Mucosa of gallbladder (tissue), 1 donor: Measurements from ENCODE around the gene RD3L. TPM values are rescaled to one million over a fixed set of nuclear protein-coding genes. Genes with fewer than 3 reads are reported as not detected.
"Not testable (repeated sequence)": the region's sequence is repeated elsewhere in the genome, so short reads cannot be mapped to it uniquely, and the experiment has no call there.

ENCODE experiments used
- DNase-seq: peaks from one replicate; pipeline ENCODE4 v3.0.0-alpha.2; 2020; ENCODE audit warnings: low spot score
- total RNA-seq: library from RNA; stranded (reverse); gene quantifications from one replicate; pipeline ENCODE4 v1.2.1, GENCODE V29; 2021
- donor health status: DM: no; HTN: no; CAD: no.

The RD3L gene
- total RNA-seq, 1 donor from 2014 or later = not detected

DNA sequence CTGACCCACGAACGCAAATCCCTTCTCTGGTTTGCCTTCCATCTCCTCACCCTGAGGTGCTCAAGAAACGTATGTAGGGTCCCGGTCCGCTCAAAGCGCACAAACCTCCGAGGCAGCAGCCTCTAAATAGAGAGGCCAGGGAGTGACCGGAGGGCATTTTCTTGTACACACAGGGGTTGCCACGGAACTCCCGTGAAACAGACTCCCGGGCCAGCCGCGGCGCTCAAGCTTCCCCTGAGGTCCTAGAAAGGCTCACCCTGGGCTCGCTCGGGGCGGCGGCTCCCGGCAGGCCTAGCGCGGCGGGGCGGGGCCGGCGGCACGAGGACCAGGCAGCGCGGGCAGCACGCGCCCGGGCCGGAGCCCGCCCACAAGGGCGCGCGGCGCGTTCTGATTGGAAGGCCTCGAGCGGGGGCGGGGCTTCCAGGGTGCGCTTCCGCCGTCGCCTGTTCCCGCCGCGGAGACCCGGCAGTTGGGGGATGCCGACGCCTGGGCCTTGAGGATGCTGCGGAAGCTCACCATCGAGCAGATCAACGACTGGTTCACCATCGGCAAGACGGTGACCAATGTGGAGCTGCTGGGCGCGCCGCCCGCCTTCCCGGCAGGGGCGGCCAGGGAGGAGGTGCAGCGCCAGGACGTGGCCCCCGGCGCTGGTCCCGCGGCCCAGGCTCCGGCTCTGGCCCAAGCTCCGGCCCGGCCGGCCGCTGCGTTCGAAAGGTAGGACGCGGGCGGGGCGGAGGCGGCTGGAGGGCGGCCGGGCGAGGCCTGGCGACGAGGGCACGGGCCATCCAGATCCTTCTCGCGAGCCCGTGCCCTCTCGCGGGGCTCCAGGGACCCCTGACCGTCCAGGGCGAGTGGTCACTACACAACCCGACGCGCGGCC, 14.1 kb downstream of the RD3L start, which contains the start of gene TDRD9:
TSS of gene TDRD9 (plus strand) at position 446 of the 880 bp plus-strand sequence. CDS start at position 500, 54 bp downstream.
- no peak for DNase-seq

DNA sequence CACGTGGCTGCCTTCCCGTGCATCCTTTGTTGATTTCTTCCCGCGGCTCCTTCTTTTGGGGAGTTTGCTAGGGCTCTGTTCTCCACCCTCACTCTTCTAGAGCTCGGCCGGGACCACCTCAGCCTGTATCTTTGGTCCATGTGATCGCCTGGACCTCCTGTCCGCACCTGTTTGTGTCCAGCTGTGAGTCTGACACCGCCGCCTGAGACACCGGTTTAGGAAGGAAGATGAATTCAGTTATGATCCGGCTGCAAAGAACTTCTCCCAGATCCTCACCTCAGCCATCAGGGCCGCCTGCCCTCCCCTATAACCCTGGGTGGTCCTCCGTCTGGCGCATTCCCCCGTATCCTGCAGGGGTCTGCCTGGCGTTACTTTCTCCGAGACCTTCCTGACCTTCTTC, 14.8 kb downstream of the RD3L start:
- DNase-seq = no peak

DNA sequence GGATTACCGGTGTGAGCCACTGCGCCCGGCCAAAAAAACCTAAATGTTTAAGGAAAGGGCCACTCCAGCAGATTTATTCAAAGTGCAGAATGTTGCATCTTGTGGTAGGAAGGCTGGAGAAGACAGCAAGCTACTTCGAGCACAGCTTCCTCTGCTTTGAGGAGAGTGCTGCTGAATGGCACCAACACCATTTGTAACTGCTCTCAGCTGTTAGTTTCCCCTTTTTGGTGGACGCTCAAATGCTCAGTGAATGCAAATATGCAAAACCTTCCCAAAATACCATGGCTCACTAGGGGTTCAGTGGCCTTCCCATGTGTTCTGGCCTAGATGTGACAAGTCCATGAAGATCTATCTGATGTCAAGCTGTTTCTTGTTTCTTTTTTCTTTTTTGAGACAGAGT, 17.0 kb downstream of the RD3L start:
- no peak for DNase-seq

DNA sequence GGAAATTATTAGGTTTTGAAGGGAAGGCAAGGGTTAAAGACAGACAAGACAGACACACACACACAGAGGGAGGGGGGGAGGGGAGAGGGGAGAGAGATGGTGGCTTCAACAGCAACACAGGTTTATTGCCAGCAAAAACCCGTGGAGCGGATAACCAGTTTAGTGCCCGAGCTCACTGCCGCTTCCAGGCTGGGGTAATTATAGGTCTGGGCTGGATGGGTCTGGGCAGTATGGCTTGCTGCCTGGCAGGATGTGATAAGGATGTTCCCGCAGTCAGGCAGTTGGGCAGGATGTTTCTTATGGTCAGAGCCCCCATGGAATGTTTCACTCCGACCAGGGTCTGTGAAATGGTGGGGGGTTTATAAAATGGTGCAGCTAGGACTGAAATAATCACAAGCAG, 18.5 kb downstream of the RD3L start:
- no peak for DNase-seq

DNA sequence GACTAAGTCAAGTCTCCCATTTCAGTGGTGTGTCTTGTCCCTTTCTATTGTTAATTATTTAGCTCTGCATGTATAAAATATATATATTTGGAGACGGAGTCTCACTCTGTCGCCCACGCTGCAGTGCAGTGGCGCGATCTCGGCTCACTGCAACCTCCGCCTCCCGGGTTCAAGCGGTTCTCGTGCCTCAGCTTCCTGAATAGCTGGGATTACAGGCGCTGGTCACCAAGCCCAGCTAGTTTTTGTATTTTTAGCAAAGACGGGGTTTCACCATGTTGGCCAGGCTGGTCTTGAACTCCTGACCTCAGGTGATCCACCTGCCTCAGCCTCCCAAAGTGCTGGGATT, 20.5 kb downstream of the RD3L start:
- not testable (repeated sequence) for DNase-seq

DNA sequence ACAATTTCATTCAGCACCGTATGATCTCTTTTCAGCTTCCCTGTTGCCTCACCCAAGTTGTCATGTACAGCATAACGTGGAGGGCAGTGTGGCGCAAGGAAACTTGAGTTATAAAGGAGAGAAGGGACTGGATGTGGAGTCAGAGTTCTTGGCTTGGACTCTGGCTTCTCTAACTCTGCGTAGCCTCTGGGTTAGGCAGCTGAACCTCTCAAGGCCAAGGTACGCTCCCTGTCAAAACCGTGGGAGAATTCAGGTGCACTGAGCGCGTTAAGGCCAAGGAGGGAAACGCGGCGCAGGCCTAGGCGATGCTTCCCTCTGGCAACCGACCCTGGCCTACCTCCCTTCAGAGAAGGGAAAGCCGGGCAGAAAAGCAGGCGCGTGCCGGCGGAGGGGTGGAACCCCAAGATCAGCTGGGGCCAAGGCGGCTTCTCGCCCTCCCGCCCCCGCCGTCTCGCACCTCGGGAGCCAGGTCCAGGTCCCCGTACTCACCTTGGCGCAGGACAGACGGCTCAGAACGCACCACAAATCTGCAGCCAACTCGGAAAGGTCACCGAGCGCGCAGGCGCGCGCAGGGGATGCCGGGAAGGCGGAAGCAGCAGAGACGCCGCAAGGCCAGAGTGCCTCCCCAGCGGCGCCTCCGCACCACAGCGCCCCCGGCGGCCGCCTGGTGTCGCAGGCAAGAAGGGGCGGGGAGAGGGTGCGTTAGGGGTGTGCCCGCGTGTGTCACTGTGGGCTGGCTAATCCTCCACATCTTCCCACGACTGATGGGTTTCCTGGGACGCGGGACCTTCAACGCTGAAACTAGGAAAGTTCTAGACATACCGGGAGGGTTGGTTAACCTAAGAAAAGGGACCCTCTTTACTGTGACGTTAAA, 21.1 kb downstream of the RD3L start:
- peak; percentile 91 for DNase-seq

DNA sequence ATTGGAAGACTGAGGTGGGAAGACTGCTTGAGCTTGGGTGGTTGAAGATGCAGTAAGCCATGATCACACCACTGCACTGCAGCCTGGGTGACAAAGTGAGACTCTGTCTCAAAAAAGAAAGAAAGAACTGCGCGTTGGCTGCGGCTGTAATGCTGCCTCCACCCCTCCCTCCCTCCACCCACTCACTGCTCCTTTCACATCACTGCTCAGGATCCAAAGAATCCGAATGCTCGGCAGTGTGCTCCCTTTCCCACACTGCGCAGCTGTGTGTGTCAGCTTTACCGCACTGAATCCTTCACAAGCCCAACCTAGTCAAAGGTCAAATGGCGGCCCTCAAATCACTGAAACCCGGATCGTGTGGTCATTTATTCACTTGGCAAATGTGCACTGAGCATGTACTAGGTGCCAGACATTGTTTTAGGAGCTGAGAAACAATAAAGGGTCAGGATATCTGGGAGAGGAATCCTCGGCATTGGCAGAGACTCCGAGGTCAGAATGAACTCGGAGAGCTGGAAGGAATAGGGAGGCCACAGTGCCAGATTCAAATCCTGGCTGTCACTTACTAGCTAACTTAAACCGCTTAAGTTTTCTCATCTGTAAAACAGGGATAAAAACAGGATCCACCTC, 25.6 kb downstream of the RD3L start:
- DNase-seq = no peak

DNA sequence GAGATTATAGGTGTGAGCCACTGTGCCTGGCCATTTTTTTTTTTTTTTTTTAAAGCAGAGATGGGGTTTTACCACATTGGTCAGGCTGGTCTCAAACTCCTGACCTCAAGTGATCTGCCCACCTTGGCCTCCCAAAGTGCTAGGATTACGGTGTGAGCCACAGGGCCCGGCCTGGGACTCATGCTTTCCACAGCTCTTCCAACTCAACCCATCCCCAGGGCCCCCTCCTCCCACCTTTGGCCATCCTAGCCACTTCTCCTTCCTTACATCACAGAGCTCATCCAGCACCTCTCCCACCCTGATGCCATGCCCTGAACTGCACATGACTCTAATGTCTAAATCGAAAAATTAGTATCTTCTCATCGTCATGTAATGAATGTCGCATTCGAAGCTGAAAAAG, 26.7 kb downstream of the RD3L start:
- no peak for DNase-seq

DNA sequence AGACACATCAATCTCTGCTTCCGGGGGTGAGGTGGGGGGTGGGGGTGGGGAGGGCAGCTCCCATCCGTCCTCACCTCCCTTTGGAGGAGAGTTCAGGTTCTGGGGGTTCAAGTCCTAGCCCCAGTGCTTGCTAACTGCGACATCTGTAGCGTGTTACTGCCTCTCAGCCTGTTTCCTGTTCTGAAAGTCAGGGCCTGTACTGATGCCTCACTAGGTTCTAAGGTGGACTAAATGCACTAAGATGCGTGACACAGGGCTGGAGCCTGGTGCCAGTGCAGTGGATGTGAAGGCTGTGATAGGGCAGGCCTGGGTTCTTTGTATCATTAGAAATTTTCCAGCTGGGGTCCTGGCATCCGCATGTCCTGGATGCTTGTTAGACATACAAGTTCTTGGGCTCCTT, 31.3 kb downstream of the RD3L start:
- DNase-seq = no peak

DNA sequence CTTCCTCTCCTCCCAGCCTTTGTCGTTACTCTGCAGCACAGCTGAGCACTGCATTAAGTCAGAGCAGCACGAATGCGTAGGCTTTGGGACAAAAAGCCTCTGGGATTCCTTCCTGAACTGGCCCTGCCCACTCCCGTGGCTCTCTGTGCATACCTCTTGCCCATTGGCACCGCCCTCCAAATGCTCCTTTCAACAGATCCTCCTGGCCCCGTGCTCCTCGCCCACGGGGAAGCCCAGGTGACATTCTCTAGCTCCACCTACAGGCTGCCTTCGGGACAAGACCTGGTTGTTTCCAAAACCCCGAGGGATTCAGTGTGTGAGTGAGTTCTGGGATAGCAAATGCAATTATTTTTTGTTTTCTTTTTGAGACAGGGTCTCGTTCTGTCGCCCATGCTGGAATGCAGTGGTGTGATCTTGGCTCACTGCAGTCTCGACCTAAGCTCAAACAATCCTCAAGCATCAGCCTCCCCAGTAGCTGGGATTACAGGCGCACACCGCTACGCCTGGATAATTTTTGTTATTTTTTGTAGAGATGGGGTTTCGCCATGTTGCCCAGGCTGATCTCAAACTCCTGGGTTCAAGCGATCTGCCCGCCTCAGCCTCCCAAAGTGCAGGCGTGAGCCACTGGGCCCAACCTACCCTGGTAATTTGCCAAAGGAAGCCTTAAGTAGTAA, 31.9 kb downstream of the RD3L start:
- DNase-seq = peak; percentile 87

DNA sequence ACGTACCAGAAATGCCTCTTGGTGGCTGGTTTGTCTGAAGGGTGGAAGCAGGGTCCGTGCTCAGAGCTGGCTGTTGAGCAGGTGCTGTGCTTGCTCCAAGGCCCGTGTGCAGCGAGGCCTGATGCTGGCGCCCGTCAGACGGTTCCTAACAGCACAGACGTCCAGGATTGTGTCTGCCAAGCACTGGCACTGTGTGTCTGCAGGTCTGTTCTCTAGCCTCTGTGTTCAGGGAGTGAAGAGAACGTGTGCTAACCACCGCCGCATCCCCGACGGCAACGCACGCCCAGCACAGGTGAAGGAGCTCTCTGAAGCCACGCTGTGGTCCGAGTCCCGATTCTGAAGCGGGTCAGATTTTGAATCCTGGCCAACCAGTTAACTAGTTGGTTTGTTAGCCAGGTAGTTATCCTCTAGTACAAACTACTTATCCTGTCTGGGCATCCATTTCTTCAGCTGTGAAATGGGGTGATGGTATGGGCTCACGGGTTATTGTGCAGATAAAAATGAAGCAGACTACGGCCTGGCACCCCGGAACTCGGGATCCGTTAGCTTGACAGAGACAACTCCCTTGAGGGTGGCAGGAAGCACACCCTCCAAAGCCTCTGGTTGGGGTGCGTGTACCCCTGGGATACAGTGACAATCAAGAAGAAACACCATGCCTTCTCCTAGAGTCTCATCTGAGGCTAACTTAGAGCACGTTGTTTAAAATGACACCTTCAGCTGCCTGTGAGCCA, 32.6 kb downstream of the RD3L start:
- no peak for DNase-seq

DNA sequence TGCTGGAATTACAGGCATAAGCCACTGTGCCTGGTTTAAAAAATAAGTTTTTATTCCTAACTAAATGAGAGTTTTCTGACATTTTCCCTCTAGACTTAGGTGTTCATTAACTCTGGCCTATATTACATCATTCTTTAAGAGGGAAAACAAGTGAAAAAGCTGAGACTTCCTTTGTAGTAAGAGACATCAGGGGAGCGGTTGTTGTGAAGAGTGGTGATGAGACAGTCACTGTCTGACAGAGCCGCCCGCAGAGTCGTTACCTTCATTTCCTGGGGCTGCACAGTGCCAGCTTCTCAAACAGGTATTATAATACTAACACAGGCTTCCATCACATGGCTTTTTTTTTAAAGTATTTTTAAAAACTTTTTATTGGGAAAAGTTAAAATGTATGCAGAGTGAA, 33.7 kb downstream of the RD3L start:
- DNase-seq = no peak

DNA sequence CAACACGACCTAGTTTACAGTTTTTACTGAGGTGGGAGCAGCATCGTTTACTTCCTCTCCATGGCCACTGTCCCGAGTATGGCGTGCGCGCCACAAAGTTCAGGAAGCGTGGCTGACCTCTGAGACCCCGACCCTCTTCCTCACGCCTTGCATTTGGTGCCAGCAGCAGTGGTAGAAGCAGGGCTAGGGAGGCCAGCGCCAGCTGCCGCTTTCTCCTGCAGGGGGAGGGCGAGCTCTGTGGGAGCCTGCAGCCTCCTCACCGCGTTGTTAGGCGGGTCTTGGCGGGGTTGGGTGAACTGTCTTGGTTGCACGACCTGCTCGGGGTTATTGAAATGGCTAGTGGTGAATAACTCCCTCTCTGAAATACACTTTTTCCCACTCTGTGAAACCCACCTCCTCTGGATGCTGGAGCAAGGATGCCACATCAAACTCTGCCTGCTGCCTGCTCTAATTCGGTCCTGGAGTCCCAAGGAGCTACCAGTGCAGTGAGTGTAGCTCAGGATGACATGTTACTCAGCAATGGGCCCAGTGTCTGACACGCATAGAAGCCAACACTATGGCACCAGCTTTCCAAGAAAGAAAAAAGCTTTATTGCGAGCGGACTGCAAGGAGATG, 36.4 kb downstream of the RD3L start:
- no peak for DNase-seq

DNA sequence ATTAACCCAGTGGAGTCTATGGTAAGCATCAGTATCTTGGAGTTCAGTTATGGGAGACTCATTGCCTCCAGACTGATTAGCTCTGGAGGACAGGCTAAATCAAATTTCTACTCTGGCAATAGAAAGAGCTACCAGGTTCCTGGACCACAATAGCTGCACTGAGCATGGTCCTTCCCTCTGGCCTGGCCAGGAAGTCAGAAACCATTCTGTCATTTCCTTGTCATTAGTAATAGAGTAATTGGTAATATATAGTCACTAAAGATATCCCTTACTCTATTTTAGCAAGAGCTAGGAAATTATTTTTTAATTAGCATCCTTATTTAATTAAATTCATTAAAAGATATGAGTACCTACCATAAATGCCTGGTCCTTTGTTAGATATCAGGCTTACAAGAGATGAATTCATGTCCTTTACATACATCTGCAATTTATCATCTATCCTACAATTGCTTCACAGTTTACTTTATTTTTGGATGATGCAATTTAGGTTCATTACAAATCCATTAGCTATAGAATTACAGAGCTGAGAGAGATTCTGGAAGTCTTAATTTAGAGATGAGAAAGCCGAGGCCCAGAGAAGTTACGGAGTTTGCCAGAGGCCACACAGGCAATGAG, 37.7 kb downstream of the RD3L start:
- no peak for DNase-seq

DNA sequence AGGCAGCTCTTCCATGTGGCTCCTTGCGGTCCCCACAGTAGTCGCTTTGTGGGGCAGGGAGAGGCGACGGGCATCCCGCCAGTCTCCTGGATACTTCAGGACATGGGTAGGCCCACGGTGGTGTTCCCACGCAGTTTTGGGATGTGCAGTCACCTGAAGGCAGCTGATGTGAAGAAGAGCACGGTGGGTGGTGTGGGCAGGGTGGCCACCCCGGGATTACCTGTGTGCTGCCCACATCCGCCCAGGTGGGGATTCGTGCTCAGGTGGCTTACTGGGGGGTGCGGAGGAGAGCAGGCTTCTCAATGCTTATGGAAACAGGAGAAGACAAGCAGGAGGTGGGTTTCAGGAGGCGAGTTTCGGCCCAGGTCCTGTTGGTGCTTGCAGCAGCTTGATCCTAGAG, 42.5 kb downstream of the RD3L start:
- no peak for DNase-seq

DNA sequence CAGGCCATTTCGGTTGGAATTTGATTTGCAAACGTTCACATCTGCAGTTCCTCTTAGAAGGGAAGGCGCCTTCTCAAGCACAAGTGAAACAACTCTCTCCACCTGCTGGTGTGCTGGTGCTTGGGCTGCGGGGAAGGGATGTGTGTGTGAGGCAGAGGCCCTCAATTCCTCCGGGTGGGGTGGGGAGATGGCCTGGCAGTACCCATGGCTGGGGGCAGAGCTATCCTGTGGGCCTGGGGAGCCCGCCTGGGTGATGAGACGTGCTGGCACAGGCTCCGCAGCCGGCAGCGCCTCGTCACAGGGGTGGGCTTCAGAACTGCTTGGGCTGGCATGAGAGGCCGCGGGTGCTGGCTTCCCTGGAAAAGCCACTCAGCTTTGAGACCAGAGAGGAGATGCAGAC, 43.0 kb downstream of the RD3L start:
- no peak for DNase-seq

DNA sequence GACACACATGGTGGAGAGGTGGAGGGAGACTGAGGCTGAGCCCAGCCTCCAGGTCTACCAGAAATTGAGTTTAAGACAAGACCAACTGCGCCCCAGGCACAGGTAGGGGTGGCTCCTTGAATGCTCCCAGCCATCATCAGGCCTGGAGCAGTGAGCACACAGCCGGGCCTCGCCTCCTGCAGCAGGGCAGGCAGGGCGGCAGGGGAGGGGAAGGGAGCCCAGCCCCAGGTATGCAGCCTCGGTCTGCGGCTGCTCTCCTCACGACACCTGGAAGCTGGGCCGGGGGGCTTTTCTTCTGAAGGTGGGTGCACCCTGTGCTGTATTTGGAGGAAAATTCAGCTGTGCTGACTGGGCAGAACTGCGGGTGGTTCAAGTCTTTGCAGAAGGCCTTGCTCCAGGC, 43.6 kb downstream of the RD3L start:
- DNase-seq = no peak

DNA sequence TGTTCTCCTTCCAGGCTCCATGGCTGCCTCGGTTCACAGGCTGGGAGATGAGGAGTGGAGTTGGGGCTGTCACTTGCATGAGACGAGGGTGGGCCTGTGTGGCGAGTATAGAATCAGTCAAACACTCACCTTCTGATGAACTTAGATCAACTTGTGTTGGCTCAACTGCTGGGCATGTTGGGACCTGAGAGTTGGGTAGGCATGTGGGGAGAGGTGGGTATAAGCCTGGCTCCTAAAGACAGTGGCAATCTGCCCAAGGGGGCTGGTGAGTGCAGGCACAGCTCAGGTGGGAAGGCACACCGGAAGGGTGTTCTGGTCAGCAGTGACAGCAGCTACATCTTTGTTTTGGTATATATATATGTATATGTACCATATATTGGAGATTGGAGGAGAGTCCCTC, 44.1 kb downstream of the RD3L start:
- DNase-seq = no peak

DNA sequence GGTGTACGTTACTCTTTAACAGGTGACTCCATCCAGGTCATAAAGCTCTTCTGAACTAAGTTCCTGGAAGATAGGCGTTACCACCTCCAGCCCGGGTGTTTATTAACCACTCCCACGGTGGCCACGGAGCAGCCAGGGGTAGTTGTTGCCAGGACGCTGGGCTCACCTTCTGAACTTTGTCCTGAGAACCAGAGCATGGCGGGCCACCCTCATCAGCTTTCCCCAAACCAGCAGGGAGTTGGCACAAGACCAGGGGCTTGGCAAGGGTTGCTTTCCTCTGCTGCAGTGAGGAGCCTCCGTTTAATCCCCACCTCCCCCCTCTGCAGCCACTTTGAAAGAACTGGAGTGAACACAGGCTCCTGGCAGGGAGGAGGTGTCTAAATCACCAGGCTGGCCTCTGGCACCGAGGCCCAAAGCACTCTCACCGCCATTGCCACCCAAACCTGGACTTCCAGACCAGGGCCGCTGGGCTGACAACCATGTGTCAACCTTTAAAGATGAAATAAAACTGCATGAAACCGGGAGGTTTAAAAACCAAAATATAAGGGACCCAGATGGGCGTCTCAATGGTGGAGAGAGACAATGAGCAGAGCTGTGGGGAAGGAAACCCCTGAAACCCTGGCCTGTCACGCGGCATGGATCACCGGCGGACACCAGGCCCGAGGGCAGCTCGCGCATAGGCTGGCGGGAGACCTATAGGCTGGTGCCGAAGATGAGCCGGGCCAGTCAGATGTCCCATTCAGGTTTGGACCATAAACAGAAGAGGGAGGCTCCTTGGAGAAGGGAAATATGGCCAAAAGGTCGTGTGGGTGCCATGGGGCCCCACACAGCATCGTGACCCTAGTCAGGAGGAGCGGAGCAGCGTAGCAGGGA, 45.0 kb downstream of the RD3L start:
- DNase-seq = peak; percentile 72
